Activated CD8-positive, alpha-beta memory T cell treated with anti-CD3 and anti-CD28 coated beads, Interleukin-2, amount 10 ng/mL, durations not matched to agents 7 days and 5 days (primary cell): ENCODE results near the gene ARHGAP33. TPM values are rescaled to one million over a fixed set of nuclear protein-coding genes. Genes with fewer than 3 reads are reported as not detected.
A peak's percentile ranks its signal among the peaks of the same experiment; 100 is the strongest.

Experiments used
- ATAC-seq: fragments of 150-1000 bp; cut with Tn5 transposase; one replicate; pipeline ENCODE4 v1.10.0; 2021; ENCODE audit warnings: moderate library complexity
- CTCF ChIA-PET: fragments of 350-600 bp; sonication (Branson Sonifier 250); formaldehyde crosslinking; loops from one replicate; lab custom pipeline; 2021; ENCODE audit warnings: antibody characterized with exemption; lab: Charles Lee
- DNase-seq: peaks from one replicate; pipeline ENCODE4 v3.0.0-alpha.2; 2020
- H3K27ac Mint-ChIP-seq: one replicate; pipeline ENCODE4 v1.8.0; 2021; ENCODE audit warnings: mild to moderate bottlenecking, mixed read lengths
- H3K27me3 Mint-ChIP-seq: one replicate; pipeline ENCODE4 v1.8.0; 2021; ENCODE audit warnings: mixed read lengths
- H3K36me3 Mint-ChIP-seq: one replicate; pipeline ENCODE4 v1.8.0; 2021; ENCODE audit warnings: mild to moderate bottlenecking, mixed read lengths
- H3K4me1 Mint-ChIP-seq: one replicate; pipeline ENCODE4 v1.8.0; 2021; ENCODE audit warnings: mixed read lengths
- H3K4me3 Mint-ChIP-seq: one replicate; pipeline ENCODE4 v1.8.0; 2021; ENCODE audit warnings: mild to moderate bottlenecking, moderate library complexity, mixed read lengths
- H3K9me3 Mint-ChIP-seq: one replicate; pipeline ENCODE4 v1.8.0; 2022; ENCODE audit warnings: low read depth, mixed read lengths
- total RNA-seq, 2 experiments: library from RNA; stranded (reverse); gene quantifications; one replicate each; pipeline ENCODE4 v1.2.3, GENCODE V29; 2021

Gene ARHGAP33
- total RNA-seq, 2 experiments from 2014 or later: 40.0 to 101 TPM

GRCh38 chr19:35780717-35781116, 5.4 kb downstream of the ARHGAP33 start:
- CTCF ChIA-PET: no interaction called here
- no peaks in the 10 kb centered on the region for H3K9me3 Mint-ChIP-seq
- no peak for DNase-seq
- H3K4me3 Mint-ChIP-seq: no peak overlapping the region
- H3K27ac Mint-ChIP-seq: no peak overlapping the region
- H3K36me3 Mint-ChIP-seq: peaks cover 2% of the 10 kb centered on the region
- peaks cover 14% of the 10 kb centered on the region for H3K4me1 Mint-ChIP-seq
- no peaks in the 10 kb centered on the region for H3K27me3 Mint-ChIP-seq
- ATAC-seq: no peak

GRCh38 chr19:35781650-35782049, 6.3 kb downstream of the ARHGAP33 start:
- no peak for ATAC-seq
- no peak overlapping the region for H3K4me3 Mint-ChIP-seq
- no peaks in the 10 kb centered on the region for H3K9me3 Mint-ChIP-seq
- no peak for DNase-seq
- CTCF ChIA-PET: no interaction called here
- no peaks in the 10 kb centered on the region for H3K27me3 Mint-ChIP-seq
- peaks cover 5% of the 10 kb centered on the region for H3K4me1 Mint-ChIP-seq
- H3K27ac Mint-ChIP-seq: no peak overlapping the region
- H3K36me3 Mint-ChIP-seq: peaks cover 2% of the 10 kb centered on the region

- no peaks in the 10 kb centered on the region for H3K27me3 Mint-ChIP-seq
These were observed 7.2 kb downstream of the ARHGAP33 start for GRCh38 chr19:35782589-35782988.

GRCh38 chr19:35783469-35784434, 8.4 kb downstream of the ARHGAP33 start:
- H3K27ac Mint-ChIP-seq: no peak overlapping the region
- ATAC-seq (no peak), DNase-seq (no peak)
- CTCF ChIA-PET: no interaction called here
- H3K36me3 Mint-ChIP-seq: peaks cover 2% of the 10 kb centered on the region
- no peaks in the 10 kb centered on the region for H3K27me3 Mint-ChIP-seq
- H3K4me1 Mint-ChIP-seq: no peaks in the 10 kb centered on the region
- no peak overlapping the region for H3K4me3 Mint-ChIP-seq
- H3K9me3 Mint-ChIP-seq: no peaks in the 10 kb centered on the region

More at GRCh38 chr19:35782589-35782988, 7.2 kb downstream of the ARHGAP33 start:
- DNase-seq (no peak), ATAC-seq (no peak)
- no peaks in the 10 kb centered on the region for H3K4me1 Mint-ChIP-seq
- peaks cover 2% of the 10 kb centered on the region for H3K36me3 Mint-ChIP-seq
- no peak overlapping the region for H3K27ac Mint-ChIP-seq
- no peak overlapping the region for H3K4me3 Mint-ChIP-seq
- CTCF ChIA-PET: no interaction called here
- no peaks in the 10 kb centered on the region for H3K9me3 Mint-ChIP-seq

GRCh38 chr19:35784503-35785338, 9.4 kb downstream of the ARHGAP33 start:
- Mint-ChIP-seq H3K27me3 (no peaks in the 10 kb centered on the region), H3K4me3 (no peak overlapping the region), H3K36me3 (peaks cover 1% of the 10 kb centered on the region), H3K27ac (no peak overlapping the region), H3K9me3 (no peaks in the 10 kb centered on the region), H3K4me1 (no peaks in the 10 kb centered on the region)
- DNase-seq: no peak
- no peak for ATAC-seq
- CTCF ChIA-PET: no interaction called here

- H3K4me1 Mint-ChIP-seq: no peaks in the 10 kb centered on the region
- H3K9me3 Mint-ChIP-seq: no peaks in the 10 kb centered on the region
- no peak for DNase-seq
- ATAC-seq: no peak
- H3K36me3 Mint-ChIP-seq: peaks cover 1% of the 10 kb centered on the region
- CTCF ChIA-PET: interaction anchor here (1.3 kb wide), 1 partner anchor 34 kb away, joined by 3 read pairs; no protein-coding TSS in a partner anchor
- no peak overlapping the region for H3K27ac Mint-ChIP-seq
- H3K27me3 Mint-ChIP-seq: no peaks in the 10 kb centered on the region
- H3K4me3 Mint-ChIP-seq: no peak overlapping the region
These were observed 9.9 kb downstream of the ARHGAP33 start for GRCh38 chr19:35785339-35785627.

GRCh38 chr19:35786299-35787160, 11.2 kb downstream of the ARHGAP33 start:
- no peaks in the 10 kb centered on the region for H3K4me1 Mint-ChIP-seq
- no peaks in the 10 kb centered on the region for H3K36me3 Mint-ChIP-seq
- no peaks in the 10 kb centered on the region for H3K9me3 Mint-ChIP-seq
- DNase-seq (no peak), ATAC-seq (no peak)
- CTCF ChIA-PET: interaction anchor here (1.3 kb wide), 1 partner anchor 33 kb away, joined by 3 read pairs; no protein-coding TSS in a partner anchor
- no peaks in the 10 kb centered on the region for H3K27me3 Mint-ChIP-seq
- H3K27ac Mint-ChIP-seq: no peak overlapping the region
- H3K4me3 Mint-ChIP-seq: no peak overlapping the region

GRCh38 chr19:35787227-35787799, 11.9 kb downstream of the ARHGAP33 start:
- Mint-ChIP-seq H3K27ac (no peak overlapping the region), H3K4me3 (no peak overlapping the region), H3K9me3 (no peaks in the 10 kb centered on the region), H3K4me1 (no peaks in the 10 kb centered on the region), H3K36me3 (no peaks in the 10 kb centered on the region), H3K27me3 (no peaks in the 10 kb centered on the region)
- CTCF ChIA-PET: no interaction called here
- ATAC-seq: no peak
- no peak for DNase-seq

GRCh38 chr19:35788205-35788960, 13.0 kb downstream of the ARHGAP33 start:
- DNase-seq: no peak
- no peak for ATAC-seq
- CTCF ChIA-PET: interaction anchor here (0.8 to 1.4 kb wide), 2 partner anchors 31 to 33 kb away, joined by 3 to 4 read pairs; no protein-coding TSS in a partner anchor
- Mint-ChIP-seq H3K36me3 (no peaks in the 10 kb centered on the region), H3K9me3 (no peaks in the 10 kb centered on the region), H3K27ac (no peak overlapping the region), H3K4me3 (no peak overlapping the region), H3K4me1 (no peaks in the 10 kb centered on the region), H3K27me3 (no peaks in the 10 kb centered on the region)

- no peak for DNase-seq
- no peaks in the 10 kb centered on the region for H3K9me3 Mint-ChIP-seq
- ATAC-seq: peak; percentile 6
- H3K27ac Mint-ChIP-seq: no peak overlapping the region
- H3K36me3 Mint-ChIP-seq: no peaks in the 10 kb centered on the region
- H3K4me3 Mint-ChIP-seq: no peak overlapping the region
- H3K4me1 Mint-ChIP-seq: no peaks in the 10 kb centered on the region
- CTCF ChIA-PET: interaction anchor here (1.4 kb wide), 1 partner anchor 30 kb away, joined by 3 read pairs; no protein-coding TSS in a partner anchor
- no peaks in the 10 kb centered on the region for H3K27me3 Mint-ChIP-seq
These were observed 14.0 kb downstream of the ARHGAP33 start for GRCh38 chr19:35789195-35789977.

- H3K36me3 Mint-ChIP-seq: no peaks in the 10 kb centered on the region
- peaks cover 4% of the 10 kb centered on the region for H3K27me3 Mint-ChIP-seq
- H3K27ac Mint-ChIP-seq: no peak overlapping the region
- no peak overlapping the region for H3K4me3 Mint-ChIP-seq
- no peaks in the 10 kb centered on the region for H3K4me1 Mint-ChIP-seq
- ATAC-seq (no peak), DNase-seq (no peak)
- H3K9me3 Mint-ChIP-seq: no peaks in the 10 kb centered on the region
- CTCF ChIA-PET: no interaction called here
These were observed 14.9 kb downstream of the ARHGAP33 start for GRCh38 chr19:35789978-35790944.
